K562 (cell line): ENCODE data around the gene ZNF180. TPM values are rescaled to one million over a fixed set of nuclear protein-coding genes. Genes with fewer than 3 reads are reported as not detected.

Experiments used
- HNRNPL ChIP-seq: fragments of 200-400 bp; formaldehyde crosslinking; IDR thresholded peaks from 2 replicates; pipeline ENCODE4 v1.6.1; 2017; ENCODE audit warnings: low read depth, mild to moderate bottlenecking, low read length
- LARP7 ChIP-seq: fragments of 450-650 bp; IDR thresholded peaks from 2 replicates; pipeline ENCODE4 v1.6.1; 2016
- MTA3 ChIP-seq: fragments of 450-650 bp; formaldehyde crosslinking; IDR thresholded peaks from 2 replicates; pipeline ENCODE4 v1.6.1; 2017; ENCODE audit warnings: mild to moderate bottlenecking, borderline replicate concordance
- THRAP3 ChIP-seq: fragments of 450-650 bp; IDR thresholded peaks from 2 replicates; pipeline ENCODE4 v1.6.1; 2016; ENCODE audit warnings: mild to moderate bottlenecking, inconsistent platforms, borderline replicate concordance
- ZFX ChIP-seq: sonication (generic); formaldehyde crosslinking; IDR thresholded peaks from 2 replicates; pipeline ENCODE4 v1.8.0; 2022; ENCODE audit warnings: mild to moderate bottlenecking, missing genetic modification reagents, moderate library complexity
- polyA plus RNA-seq, 8 experiments: library from polyadenylated mRNA; depleted of rRNA in 4 of 8; stranded (reverse) in 5 of 8; unstranded in 3 of 8; fragments of >200 nt; fragmentation: Nextera tagmentation in 2 of 8; fragmentation: Illumina TruSeq in 1 of 8; extraction: Ambion mirVana in 2 of 8; extraction: Trizol in 1 of 8; gene quantifications; 2 replicates each; pipeline versions ENCODE4 v1.2.1 to v1.2.3, GENCODE V29; 2011 to 2014; ENCODE audit warnings: inconsistent platforms in 1 of 8, missing spikeins in 1 of 8
- total RNA-seq, 7 experiments: library from RNA; depleted of rRNA in 6 of 7; stranded (reverse); fragments of >200 nt in 6 of 7; fragmentation: Illumina TruSeq in 2 of 7; extraction: Trizol in 2 of 7; gene quantifications; 2 replicates each; pipeline versions ENCODE4 v1.2.1 to v1.2.3, GENCODE V29; 2011 to 2021; ENCODE audit warnings: low replicate concordance in 1 of 7
- TF ChIP-seq, protein P1 (sequence below): fragments of 250-450 bp; sonication (Bioruptor Pico); IDR thresholded peaks from 2 replicates; pipeline ENCODE4 v1.8.0; 2021; ENCODE audit warnings: moderate library complexity, mild to moderate bottlenecking, inconsistent platforms
- TF ChIP-seq, protein P2 (sequence below): fragments of 200-600 bp; sonication (generic); IDR thresholded peaks from one replicate; pipeline ENCODE4 v1.6.1; 2012; ENCODE audit warnings: mild to moderate bottlenecking, low read depth, low read length, inconsistent platforms

Gene ZNF180
- total and polyA plus RNA-seq, 9 of the 15 experiments (the other 6 are each of a cell fraction or from before 2014, with no cell fraction given) = 1.8 to 8.7 (median 5.9) TPM

DNA sequence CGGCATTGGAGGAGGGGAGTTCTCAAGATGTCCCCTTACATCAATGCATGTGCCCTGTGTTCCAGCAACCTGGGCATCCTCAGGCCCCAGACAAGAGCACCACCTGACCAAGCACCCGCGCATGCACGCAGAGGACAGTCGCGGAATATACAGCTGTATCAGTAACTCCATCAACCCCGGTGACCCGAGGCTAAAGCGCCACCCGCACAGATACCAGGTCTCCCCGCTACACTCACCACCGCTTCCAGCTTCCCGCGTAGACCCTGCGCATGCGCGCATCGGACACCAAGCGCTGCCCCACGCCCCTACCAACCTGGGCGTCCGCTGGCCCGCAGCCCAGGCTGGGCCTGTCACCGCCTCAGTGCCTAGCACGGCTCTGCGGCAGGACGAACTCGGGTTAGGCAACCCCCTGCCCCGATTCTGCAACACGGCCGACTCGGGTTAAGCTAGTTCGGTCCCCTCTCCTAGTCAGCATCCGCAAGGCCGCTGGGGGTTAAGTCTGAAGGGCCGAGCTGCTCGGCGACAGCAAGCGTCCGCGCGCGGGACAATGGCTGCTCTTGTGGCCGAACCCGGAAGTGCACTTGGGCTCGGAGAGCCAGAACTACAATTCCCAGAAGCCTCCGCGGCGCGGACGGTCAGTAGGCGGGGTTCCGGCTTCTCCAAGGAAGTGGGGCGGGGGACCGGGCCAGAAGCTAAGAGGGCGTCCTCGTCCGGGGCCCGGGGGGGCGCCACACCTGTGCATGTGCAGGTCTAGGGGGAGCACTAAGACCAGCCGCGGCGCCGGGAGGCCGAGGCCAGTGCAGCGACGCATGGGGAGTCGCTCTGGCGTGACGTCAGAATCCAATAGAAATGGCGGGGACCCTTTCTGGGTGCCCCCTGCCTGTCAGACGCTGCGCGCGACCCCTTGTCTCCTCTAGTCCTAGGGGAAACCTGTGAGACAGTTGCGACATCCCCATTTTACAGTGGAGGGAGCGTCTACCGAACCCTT lies at the start of gene ZNF180 (continued):
- TF ChIP-seq HNRNPL = 0 out of 2 replicates have a peak, but pooled peaks have one; percentile 48
- TF ChIP-seq, protein P1, sequence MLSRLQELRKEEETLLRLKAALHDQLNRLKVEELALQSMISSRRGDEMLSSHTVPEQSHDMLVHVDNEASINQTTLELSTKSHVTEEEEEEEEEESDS (CRISPR knock-in tag) = no peak
- TF ChIP-seq MTA3 = peak; percentile 72; the same call in 1 of the 2 replicates
- TF ChIP-seq THRAP3 = no peak
- peak; percentile 98 for TF ChIP-seq ZFX (CRISPR knock-in tag)
- TF ChIP-seq, protein P2, sequence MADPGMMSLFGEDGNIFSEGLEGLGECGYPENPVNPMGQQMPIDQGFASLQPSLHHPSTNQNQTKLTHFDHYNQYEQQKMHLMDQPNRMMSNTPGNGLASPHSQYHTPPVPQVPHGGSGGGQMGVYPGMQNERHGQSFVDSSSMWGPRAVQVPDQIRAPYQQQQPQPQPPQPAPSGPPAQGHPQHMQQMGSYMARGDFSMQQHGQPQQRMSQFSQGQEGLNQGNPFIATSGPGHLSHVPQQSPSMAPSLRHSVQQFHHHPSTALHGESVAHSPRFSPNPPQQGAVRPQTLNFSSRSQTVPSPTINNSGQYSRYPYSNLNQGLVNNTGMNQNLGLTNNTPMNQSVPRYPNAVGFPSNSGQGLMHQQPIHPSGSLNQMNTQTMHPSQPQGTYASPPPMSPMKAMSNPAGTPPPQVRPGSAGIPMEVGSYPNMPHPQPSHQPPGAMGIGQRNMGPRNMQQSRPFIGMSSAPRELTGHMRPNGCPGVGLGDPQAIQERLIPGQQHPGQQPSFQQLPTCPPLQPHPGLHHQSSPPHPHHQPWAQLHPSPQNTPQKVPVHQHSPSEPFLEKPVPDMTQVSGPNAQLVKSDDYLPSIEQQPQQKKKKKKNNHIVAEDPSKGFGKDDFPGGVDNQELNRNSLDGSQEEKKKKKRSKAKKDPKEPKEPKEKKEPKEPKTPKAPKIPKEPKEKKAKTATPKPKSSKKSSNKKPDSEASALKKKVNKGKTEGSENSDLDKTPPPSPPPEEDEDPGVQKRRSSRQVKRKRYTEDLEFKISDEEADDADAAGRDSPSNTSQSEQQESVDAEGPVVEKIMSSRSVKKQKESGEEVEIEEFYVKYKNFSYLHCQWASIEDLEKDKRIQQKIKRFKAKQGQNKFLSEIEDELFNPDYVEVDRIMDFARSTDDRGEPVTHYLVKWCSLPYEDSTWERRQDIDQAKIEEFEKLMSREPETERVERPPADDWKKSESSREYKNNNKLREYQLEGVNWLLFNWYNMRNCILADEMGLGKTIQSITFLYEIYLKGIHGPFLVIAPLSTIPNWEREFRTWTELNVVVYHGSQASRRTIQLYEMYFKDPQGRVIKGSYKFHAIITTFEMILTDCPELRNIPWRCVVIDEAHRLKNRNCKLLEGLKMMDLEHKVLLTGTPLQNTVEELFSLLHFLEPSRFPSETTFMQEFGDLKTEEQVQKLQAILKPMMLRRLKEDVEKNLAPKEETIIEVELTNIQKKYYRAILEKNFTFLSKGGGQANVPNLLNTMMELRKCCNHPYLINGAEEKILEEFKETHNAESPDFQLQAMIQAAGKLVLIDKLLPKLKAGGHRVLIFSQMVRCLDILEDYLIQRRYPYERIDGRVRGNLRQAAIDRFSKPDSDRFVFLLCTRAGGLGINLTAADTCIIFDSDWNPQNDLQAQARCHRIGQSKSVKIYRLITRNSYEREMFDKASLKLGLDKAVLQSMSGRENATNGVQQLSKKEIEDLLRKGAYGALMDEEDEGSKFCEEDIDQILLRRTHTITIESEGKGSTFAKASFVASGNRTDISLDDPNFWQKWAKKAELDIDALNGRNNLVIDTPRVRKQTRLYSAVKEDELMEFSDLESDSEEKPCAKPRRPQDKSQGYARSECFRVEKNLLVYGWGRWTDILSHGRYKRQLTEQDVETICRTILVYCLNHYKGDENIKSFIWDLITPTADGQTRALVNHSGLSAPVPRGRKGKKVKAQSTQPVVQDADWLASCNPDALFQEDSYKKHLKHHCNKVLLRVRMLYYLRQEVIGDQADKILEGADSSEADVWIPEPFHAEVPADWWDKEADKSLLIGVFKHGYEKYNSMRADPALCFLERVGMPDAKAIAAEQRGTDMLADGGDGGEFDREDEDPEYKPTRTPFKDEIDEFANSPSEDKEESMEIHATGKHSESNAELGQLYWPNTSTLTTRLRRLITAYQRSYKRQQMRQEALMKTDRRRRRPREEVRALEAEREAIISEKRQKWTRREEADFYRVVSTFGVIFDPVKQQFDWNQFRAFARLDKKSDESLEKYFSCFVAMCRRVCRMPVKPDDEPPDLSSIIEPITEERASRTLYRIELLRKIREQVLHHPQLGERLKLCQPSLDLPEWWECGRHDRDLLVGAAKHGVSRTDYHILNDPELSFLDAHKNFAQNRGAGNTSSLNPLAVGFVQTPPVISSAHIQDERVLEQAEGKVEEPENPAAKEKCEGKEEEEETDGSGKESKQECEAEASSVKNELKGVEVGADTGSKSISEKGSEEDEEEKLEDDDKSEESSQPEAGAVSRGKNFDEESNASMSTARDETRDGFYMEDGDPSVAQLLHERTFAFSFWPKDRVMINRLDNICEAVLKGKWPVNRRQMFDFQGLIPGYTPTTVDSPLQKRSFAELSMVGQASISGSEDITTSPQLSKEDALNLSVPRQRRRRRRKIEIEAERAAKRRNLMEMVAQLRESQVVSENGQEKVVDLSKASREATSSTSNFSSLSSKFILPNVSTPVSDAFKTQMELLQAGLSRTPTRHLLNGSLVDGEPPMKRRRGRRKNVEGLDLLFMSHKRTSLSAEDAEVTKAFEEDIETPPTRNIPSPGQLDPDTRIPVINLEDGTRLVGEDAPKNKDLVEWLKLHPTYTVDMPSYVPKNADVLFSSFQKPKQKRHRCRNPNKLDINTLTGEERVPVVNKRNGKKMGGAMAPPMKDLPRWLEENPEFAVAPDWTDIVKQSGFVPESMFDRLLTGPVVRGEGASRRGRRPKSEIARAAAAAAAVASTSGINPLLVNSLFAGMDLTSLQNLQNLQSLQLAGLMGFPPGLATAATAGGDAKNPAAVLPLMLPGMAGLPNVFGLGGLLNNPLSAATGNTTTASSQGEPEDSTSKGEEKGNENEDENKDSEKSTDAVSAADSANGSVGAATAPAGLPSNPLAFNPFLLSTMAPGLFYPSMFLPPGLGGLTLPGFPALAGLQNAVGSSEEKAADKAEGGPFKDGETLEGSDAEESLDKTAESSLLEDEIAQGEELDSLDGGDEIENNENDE = no peak
- no peak for TF ChIP-seq LARP7
